GM19238 (cell line): ENCODE measurements around the gene GOLPH3.
"Not testable (repeated sequence)": the region's sequence is repeated elsewhere in the genome, so short reads cannot be mapped to it uniquely, and the experiment has no call there.

Source experiments
- DNase-seq: peaks from one replicate; pipeline ENCODE4 v3.0.0; 2011; ENCODE audit warnings: low spot score; ENCODE audit not compliant: insufficient read length

The GOLPH3 gene

GRCh38 chr5:32138839-32139493 lies 35.2 kb downstream of the GOLPH3 start:
- DNase-seq, result no peak

DNA sequence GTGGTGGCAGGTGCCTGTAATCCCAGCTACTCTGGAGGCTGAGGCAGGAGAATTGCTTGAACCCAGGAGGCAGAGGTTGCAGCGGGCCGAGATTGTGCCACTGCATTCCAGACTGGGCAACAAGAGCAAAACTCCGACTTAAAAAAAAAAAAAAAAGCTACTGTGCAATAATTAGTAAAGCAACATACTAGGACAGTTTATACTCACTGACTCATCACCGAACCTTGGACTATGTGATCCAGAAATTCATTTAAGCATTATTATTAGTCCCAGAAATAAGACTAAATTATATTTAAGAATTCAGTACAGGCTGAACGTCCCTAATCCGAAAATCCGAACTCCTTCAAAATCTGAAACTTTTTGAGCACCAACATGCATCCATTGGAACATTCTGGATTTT lies 37.8 kb downstream of the GOLPH3 start:
- DNase-seq, result no peak

- DNase-seq, result no peak
These were observed 39.0 kb downstream of the GOLPH3 start for GRCh38 chr5:32135086-32135485.

- DNase-seq, result no peak
These were observed 41.4 kb downstream of the GOLPH3 start for GRCh38 chr5:32132757-32133156.

GRCh38 chr5:32131604-32132003 lies 42.5 kb downstream of the GOLPH3 start:
- no peak for DNase-seq

DNA sequence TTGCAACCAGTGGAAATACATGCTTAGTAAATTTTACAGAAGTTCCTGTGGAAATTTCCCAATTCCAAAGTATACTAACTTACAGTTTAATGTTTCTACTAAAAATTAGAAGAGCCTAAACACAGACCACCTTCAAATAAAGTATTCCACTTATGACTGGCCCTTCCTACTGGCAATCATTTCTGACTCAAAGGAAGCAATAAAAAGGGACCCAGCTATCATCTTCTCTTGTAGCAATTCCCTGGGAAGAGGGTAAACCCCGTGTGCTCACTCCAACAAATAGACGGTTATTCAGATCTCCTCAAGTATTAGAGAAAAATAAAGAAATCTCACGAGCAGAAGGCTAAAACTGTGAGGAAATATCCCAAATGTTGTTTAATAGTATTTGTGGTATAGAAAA lies 43.3 kb downstream of the GOLPH3 start:
- no peak for DNase-seq

- DNase-seq, result no peak
These were observed 45.0 kb downstream of the GOLPH3 start for GRCh38 chr5:32129074-32129598.

- DNase-seq, result no peak
These were observed 46.4 kb downstream of the GOLPH3 start for GRCh38 chr5:32127711-32128110.

DNA sequence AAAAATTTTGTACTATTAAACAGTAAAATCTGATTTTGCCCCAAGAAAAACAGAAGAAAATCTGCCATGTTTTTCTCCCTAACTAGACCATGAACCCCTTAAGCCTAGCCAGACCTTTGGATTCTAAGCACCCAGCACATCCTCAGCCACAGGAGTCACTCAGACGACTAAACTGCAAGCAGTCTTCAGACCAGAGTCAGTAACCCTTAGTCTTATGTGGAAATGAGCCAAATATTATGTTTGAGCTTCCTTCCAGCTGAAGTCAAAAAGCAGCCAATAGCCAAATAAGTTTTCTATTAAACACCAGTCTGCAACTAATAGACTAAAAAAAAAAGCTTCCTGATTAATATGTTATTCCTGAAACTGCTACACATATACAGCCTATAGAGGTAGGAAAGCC lies 47.4 kb downstream of the GOLPH3 start:
- DNase-seq, result no peak

DNA sequence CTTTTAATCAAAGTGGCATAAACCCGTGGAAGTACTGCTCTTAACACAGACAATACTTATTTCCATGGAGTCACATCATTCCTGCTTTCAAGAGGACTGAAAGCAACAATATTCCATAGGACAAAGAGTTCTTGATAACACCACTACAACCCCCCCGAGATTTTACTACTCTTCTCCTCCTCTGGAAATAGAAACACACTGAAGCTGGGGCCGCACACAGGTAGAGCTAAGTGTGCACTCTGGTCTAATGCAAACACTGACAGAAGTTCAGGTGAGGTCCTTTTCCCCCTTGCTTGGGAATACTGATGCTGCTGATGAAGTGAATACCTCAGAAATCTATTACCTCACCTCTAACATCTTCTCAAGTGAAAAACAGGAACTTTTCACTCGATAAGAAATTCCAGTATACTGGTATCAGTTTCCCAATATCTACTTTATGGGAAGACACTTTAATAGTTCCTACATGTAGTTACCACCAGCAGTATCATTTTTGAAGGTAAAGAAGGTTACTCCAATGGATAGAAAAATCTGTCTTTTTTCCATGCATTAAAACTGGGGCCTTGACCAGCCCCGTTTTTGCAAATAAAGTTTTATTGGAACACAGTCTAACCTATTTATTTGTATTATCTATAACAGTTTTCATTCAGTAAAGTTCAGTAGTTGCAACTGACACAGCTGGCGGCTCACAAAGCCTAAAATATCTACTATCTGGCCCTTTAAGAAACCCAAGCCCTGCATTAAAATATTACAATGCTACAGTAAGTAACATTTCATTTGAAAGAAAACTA lies 50.0 kb downstream of the GOLPH3 start:
- DNase-seq, result no peak

- no peak for DNase-seq
These were observed 50.9 kb downstream of the GOLPH3 start for GRCh38 chr5:32123058-32123805.

DNA sequence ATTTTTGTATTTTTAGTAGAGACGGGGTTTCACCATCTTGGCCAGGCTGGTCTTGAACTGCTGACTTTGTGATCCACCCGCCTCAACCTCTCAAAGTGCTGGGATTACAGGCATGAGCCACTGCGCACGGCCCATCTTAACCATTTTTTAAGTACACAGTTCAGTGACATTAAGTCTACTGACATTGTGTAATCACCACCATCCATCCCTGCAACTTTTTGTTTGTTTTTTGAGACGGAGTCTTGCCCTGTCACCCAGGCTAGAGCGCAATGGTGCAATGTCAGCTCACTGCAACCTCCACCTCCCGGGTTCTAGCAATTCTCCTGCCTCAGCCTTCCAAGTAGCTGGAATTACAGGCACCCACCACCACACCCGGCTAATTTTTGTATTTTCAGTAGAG lies 55.2 kb downstream of the GOLPH3 start:
- not testable (repeated sequence) for DNase-seq

- DNase-seq, result no peak
These were observed 57.4 kb downstream of the GOLPH3 start for GRCh38 chr5:32116574-32117313.

DNA sequence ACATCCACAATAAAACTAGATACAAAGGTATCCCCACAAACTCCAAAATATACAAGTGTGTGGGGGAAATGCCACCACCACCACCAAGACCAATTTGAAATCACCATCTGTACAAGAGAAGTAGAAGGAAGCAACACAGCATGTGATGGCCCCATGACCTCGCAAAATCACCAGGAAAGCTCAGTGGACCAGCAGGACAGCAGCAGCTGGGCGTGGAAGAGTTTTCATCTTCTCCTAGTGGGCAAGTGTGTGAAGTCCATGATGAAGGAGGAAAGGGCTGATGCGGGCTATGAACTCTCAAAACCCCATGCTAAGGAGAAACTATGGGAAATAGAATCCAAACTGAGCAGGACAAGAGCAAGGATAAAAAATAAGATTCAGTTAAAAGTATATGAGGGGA lies 58.1 kb downstream of the GOLPH3 start:
- no peak for DNase-seq

DNA sequence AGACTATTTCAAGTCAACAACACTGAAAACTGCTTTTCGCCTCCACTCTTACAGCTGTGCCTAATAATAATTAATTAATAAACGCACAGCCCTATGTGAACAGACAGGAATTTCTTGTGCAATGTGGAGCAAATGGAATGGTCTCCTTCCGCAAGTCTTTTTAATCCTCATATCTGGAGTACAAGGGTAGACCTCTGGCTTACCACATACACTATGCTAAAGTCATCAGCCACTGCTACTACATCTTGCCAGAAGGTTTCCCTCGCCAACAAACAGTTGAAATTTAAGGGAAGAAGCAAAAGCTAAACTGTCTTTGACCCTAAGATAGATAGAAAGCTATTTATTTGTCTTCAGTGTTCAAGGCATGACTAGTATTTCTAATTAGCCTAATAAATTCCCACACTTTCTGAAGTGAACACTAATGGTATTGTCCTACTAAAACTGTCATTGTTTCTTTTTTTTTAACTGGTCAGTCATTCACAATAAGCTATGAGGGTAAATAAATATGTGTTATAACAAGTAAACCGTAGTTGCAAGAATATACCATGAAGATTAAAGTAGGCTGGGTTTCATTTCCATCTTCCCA lies 63.9 kb downstream of the GOLPH3 start:
- DNase-seq, result no peak

DNA sequence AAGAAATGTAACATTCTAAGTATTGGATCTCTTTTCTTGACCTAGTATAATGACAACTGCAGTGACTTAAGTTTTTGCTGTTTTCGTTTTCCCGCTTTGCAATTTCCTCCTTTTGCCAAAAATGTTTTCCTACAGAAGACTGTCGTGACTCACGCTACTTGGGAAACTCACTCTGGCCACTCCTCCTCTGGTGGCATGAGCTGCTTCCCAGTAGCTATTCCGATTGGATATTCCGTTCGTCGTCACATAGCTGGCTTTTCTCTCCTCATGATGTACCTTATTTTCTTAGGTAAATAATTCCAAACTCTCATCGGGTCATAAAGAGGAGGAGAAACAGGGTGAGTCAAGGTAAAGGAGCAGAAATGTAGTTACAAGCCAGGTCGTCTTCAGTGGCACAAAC lies 64.9 kb downstream of the GOLPH3 start:
- DNase-seq, result no peak

DNA sequence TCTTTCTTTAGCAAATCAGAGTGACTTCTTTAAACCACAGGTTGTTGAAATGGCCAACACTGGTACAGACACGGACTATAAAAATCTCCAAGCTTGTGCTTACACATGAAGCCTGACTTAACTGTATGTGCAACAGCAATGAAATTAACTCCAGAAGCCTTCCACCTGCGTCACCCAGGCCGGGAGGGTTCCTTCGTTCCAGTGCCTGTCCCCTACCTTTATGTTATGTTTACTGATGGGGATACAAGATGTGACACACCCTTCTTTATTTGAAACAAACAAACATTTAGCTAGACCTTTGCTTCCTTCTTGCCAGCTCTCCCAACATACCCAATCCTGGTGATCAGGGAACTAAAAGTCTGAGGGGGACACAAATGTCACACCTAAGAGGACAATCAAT lies 66.0 kb downstream of the GOLPH3 start:
- DNase-seq, result no peak

DNA sequence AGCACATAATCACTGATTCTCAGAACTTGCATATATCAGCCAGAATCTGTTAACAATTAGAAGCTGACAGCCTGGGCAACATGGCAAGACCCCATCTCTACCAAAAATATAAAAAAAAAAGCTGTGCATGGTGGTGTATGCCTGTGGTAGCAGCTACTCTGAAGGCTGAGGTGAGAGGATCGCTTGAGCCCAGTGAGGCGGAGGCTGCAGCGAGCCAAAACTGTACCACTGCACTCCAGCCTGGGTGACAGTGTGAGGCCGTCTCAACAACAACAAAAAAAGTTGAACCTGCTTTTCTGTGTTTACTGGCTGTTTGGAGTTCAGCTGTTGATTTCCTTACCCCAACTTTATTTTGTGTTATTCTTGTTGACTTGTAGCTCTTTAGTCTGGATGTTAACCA lies 66.8 kb downstream of the GOLPH3 start:
- no peak for DNase-seq

DNA sequence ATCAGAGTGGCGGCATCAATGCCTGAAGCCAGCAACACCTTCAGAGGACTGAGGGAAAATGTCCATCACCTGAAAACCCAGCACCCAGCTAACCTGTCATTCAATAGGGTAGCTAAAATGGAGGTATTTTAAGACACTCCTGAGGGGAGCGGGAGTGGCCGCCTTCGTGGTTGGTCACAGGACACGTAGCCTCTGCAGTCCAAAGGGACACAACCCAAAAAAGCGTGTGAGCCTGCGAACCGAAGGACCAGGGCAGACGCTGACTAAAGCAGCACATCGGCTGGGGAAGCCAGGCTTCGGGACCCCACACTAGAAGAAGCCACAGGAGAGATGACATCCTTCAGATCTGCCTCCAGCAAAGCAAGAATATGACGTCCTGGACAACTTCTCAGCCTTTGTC lies 70.6 kb downstream of the GOLPH3 start:
- DNase-seq, result no peak

- no peak for DNase-seq
These were observed 71.7 kb downstream of the GOLPH3 start for GRCh38 chr5:32102254-32102986.
